Measurements from ENCODE around the gene NEURL1B. TPM values are rescaled to one million over a fixed set of nuclear protein-coding genes. Genes with fewer than 3 reads are reported as not detected.

The NEURL1B gene
- total and polyA plus RNA-seq, 10 of the 15 experiments (the other 5 are each of a cell fraction or from before 2014, with no cell fraction given), result 0.04 to 0.28 (median 0.05) TPM; not detected in 4

DNA sequence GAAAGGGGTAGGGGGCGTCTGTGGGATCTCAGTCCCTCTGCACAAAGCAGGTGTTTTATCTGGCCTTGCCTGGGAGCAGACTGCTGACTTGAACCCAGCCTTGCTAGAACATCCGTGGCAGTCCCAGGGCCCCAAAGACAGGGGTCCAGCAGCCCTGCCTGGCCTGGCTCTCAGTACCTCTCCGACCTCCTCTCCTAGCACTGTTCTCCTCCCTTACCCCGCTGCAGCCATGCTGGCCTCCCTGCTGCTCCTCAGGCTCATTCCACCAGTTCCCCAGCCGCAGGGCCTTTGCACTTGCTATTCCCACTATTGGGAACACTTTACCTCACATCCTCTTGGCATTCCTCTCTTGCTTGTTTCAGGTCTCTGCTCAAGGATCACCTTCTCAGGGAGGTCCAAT is 84.7 kb downstream of the NEURL1B start (continued):
- TF ChIP-seq E4F1 (IDR thresholded peaks at IDR 0.05; ENCODE audit: borderline replicate concordance, partially characterized antibody), result no peak
- no peak for TF ChIP-seq PBX3 (IDR thresholded peaks at IDR 0.05; ENCODE audit: insufficient replicate concordance, low read depth, low read length)
- no peak for TF ChIP-seq CBX5 (IDR thresholded peaks at IDR 0.05; ENCODE audit: low read depth)
- TF ChIP-seq, protein P1, sequence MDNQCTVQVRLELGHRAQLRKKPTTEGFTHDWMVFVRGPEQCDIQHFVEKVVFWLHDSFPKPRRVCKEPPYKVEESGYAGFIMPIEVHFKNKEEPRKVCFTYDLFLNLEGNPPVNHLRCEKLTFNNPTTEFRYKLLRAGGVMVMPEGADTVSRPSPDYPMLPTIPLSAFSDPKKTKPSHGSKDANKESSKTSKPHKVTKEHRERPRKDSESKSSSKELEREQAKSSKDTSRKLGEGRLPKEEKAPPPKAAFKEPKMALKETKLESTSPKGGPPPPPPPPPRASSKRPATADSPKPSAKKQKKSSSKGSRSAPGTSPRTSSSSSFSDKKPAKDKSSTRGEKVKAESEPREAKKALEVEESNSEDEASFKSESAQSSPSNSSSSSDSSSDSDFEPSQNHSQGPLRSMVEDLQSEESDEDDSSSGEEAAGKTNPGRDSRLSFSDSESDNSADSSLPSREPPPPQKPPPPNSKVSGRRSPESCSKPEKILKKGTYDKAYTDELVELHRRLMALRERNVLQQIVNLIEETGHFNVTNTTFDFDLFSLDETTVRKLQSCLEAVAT (IDR thresholded peaks at IDR 0.05), result no peak
- TF ChIP-seq, protein P2, sequence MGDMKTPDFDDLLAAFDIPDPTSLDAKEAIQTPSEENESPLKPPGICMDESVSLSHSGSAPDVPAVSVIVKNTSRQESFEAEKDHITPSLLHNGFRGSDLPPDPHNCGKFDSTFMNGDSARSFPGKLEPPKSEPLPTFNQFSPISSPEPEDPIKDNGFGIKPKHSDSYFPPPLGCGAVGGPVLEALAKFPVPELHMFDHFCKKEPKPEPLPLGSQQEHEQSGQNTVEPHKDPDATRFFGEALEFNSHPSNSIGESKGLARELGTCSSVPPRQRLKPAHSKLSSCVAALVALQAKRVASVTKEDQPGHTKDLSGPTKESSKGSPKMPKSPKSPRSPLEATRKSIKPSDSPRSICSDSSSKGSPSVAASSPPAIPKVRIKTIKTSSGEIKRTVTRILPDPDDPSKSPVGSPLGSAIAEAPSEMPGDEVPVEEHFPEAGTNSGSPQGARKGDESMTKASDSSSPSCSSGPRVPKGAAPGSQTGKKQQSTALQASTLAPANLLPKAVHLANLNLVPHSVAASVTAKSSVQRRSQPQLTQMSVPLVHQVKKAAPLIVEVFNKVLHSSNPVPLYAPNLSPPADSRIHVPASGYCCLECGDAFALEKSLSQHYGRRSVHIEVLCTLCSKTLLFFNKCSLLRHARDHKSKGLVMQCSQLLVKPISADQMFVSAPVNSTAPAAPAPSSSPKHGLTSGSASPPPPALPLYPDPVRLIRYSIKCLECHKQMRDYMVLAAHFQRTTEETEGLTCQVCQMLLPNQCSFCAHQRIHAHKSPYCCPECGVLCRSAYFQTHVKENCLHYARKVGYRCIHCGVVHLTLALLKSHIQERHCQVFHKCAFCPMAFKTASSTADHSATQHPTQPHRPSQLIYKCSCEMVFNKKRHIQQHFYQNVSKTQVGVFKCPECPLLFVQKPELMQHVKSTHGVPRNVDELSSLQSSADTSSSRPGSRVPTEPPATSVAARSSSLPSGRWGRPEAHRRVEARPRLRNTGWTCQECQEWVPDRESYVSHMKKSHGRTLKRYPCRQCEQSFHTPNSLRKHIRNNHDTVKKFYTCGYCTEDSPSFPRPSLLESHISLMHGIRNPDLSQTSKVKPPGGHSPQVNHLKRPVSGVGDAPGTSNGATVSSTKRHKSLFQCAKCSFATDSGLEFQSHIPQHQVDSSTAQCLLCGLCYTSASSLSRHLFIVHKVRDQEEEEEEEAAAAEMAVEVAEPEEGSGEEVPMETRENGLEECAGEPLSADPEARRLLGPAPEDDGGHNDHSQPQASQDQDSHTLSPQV (IDR thresholded peaks at IDR 0.05), result no peak
- no peak for TF ChIP-seq RFX5 (IDR thresholded peaks at IDR 0.05; ENCODE audit: low read depth, low read length)
- TF ChIP-seq EZH2 (IDR thresholded peaks at IDR 0.05; ENCODE audit: borderline replicate concordance, control insufficient read depth, low read depth, low read length), result no peak
- TF ChIP-seq SIX5 (IDR thresholded peaks at IDR 0.05; ENCODE audit: low read depth, low read length, severe bottlenecking), result no peak
- no peak for TF ChIP-seq MYC (IDR thresholded peaks at IDR 0.05; ENCODE audit: insufficient read depth, insufficient read length, insufficient replicate concordance, low read length, severe bottlenecking)
- TF ChIP-seq CEBPB (IDR thresholded peaks at IDR 0.05; ENCODE audit: borderline replicate concordance in 1 of 2, low read depth in 2 of 2, low read length in 2 of 2), result no peak
- no peak for TF ChIP-seq MEF2B (IDR thresholded peaks at IDR 0.05; ENCODE audit: partially characterized antibody, poor library complexity, severe bottlenecking)
